HCT116 (cell line): ENCODE results near the gene IL20RA. TPM values are rescaled to one million over a fixed set of nuclear protein-coding genes. Genes with fewer than 3 reads are reported as not detected.

ENCODE experiments used
- ATAC-seq: fragments of 200-7000 bp; cut with Tn5 transposase; 2 replicates; pipeline ENCODE4 v1.9.1; 2020; ENCODE audit warnings: mild to moderate bottlenecking, moderate library complexity
- BruUV-seq: library from RNA; stranded (reverse); fragments of 400-500 nt; replicated peaks from 2 replicates; lab custom pipeline; 2021; lab: Mats Ljungman, UMichigan
- CTCF ChIA-PET: fragments of 300-600 bp; sonication (Branson Sonifier 250); formaldehyde crosslinking; loops from one replicate; lab custom pipeline; 2021; ENCODE audit warnings: antibody characterized with exemption; lab: Charles Lee
- POLR2A ChIA-PET: fragments of 300-600, 350-600 bp; sonication (Branson Sonifier 250); formaldehyde crosslinking; loops from one replicate; lab custom pipeline; 2021; ENCODE audit warnings: antibody characterized with exemption; lab: Charles Lee
- RAD21 ChIA-PET, 2 experiments: fragments of 300-600 bp; sonication (Branson Sonifier 250); formaldehyde crosslinking; loops; one replicate each; lab custom pipeline; 2023; ENCODE audit warnings: low total read pairs in 2 of 2; ENCODE audit not compliant: uncharacterized antibody in 2 of 2, unreplicated experiment in 2 of 2, low non-redundant PET in 1 of 2; lab: Charles Lee
- DNase-seq: peaks from one replicate; pipeline ENCODE4 v3.0.0-alpha.2; 2010; ENCODE audit warnings: low read depth, low spot score
- H2AFZ ChIP-seq: fragments of 200-600 bp; shearing (Covaris generic), sonication (generic); 2 replicates; pipeline ENCODE4 v1.6.1; 2017; ENCODE audit warnings: low read depth, mixed run types, mixed read lengths, antibody characterized with exemption, low read length; ENCODE audit not compliant: poor library complexity, severe bottlenecking
- H3K27ac ChIP-seq: 2 replicates; pipeline ENCODE4 v1.5.1; 2012; ENCODE audit warnings: low read depth, low read length
- H3K27me3 ChIP-seq: fragments of 200-600 bp; sonication (generic); 2 replicates; pipeline ENCODE4 v1.6.1; 2016; ENCODE audit warnings: mixed run types, low read length, mixed read lengths; ENCODE audit not compliant: insufficient read depth
- H3K36me3 ChIP-seq, 2 experiments: fragments of 200-500 bp in 1 of 2; fragments of 200-600 bp in 1 of 2; sonication (Bioruptor generic) in 1 of 2; sonication (generic) in 1 of 2; 2 replicates each; pipeline versions ENCODE4 v1.5.1 to v1.6.1; 2014 to 2016; ENCODE audit warnings: low read length in 2 of 2, inconsistent platforms in 1 of 2, mixed read lengths in 1 of 2, mixed run types in 1 of 2; ENCODE audit not compliant: insufficient read depth in 2 of 2, control insufficient read depth in 1 of 2
- H3K4me1 ChIP-seq, 2 experiments: fragments of 200-600 bp in 1 of 2; sonication (generic) in 1 of 2; 2 replicates each; pipeline versions ENCODE4 v1.5.1 to v1.6.1; 2012 to 2017; ENCODE audit warnings: low read length in 2 of 2, inconsistent platforms in 1 of 2, mild to moderate bottlenecking in 1 of 2, mixed read lengths in 1 of 2, mixed run types in 1 of 2, moderate library complexity in 1 of 2; ENCODE audit not compliant: insufficient read depth in 2 of 2, control insufficient read depth in 1 of 2
- H3K4me2 ChIP-seq: fragments of 200-600 bp; sonication (generic); 2 replicates; pipeline ENCODE4 v1.6.1; 2017; ENCODE audit warnings: mixed run types, low read length, mixed read lengths
- H3K4me3 ChIP-seq, 2 experiments: fragments of 200-600 bp in 1 of 2; sonication (generic) in 1 of 2; replicated peaks in 1 of 2; 2 replicates each; pipeline ENCODE4 v1.5.1; 2011 to 2016; ENCODE audit warnings: low read length in 2 of 2, control low read depth in 1 of 2, low read depth in 1 of 2, mild to moderate bottlenecking in 1 of 2, mixed read lengths in 1 of 2, mixed run types in 1 of 2
- H3K79me2 ChIP-seq: fragments of 200-600 bp; sonication (generic); 2 replicates; pipeline ENCODE4 v1.6.1; 2017; ENCODE audit warnings: mild to moderate bottlenecking, mixed run types, low read length, moderate library complexity, mixed read lengths; ENCODE audit not compliant: insufficient read depth
- H3K9ac ChIP-seq: fragments of 200-600 bp; sonication (generic); 2 replicates; pipeline ENCODE4 v1.6.1; 2016; ENCODE audit warnings: low read length, mixed read lengths
- H3K9me2 ChIP-seq: fragments of 200-600 bp; sonication (generic), shearing (Covaris generic); 2 replicates; pipeline ENCODE4 v1.6.1; 2017; ENCODE audit warnings: mixed run types, mild to moderate bottlenecking, moderate library complexity; ENCODE audit not compliant: insufficient read depth
- H3K9me3 ChIP-seq, 2 experiments: fragments of 200-500 bp in 1 of 2; fragments of 200-600 bp in 1 of 2; sonication (Bioruptor generic) in 1 of 2; sonication (generic) in 1 of 2; 2 replicates each; pipeline ENCODE4 v1.6.1; 2014 to 2017; ENCODE audit warnings: low read length in 2 of 2, mixed read lengths in 2 of 2, inconsistent platforms in 1 of 2, low read depth in 1 of 2, mild to moderate bottlenecking in 1 of 2, mixed run types in 1 of 2, moderate library complexity in 1 of 2; ENCODE audit not compliant: control insufficient read depth in 1 of 2, insufficient read depth in 1 of 2
- H4K20me1 ChIP-seq: fragments of 200-600 bp; sonication (generic), shearing (Covaris generic); 2 replicates; pipeline ENCODE4 v1.6.1; 2017; ENCODE audit warnings: mixed run types, mild to moderate bottlenecking, moderate library complexity; ENCODE audit not compliant: insufficient read depth
- CBX3 ChIP-seq: IDR thresholded peaks from 2 replicates; pipeline ENCODE4 v1.6.1; 2012; ENCODE audit warnings: low read depth
- FOSL1 ChIP-seq: IDR thresholded peaks from 2 replicates; pipeline ENCODE4 v1.6.1; 2012; ENCODE audit warnings: low read depth
- POLR2A ChIP-seq: IDR thresholded peaks from 2 replicates; pipeline ENCODE4 v1.7.0; 2011; ENCODE audit warnings: borderline replicate concordance; ENCODE audit not compliant: insufficient read depth, insufficient read length; ENCODE audit errors: extremely low read depth
- SIN3A ChIP-seq: IDR thresholded peaks from 2 replicates; pipeline ENCODE4 v1.6.1; 2012; ENCODE audit warnings: low read depth
- ZNF274 ChIP-seq: fragments of 200-500 bp; sonication (Bioruptor generic); IDR thresholded peaks from 2 replicates; pipeline ENCODE4 v1.6.1; 2014; ENCODE audit warnings: mild to moderate bottlenecking, low read depth, low read length, inconsistent platforms
- intact Hi-C: fragments of 100-400 bp; cut with micrococcal nuclease; formaldehyde crosslinking; loops from 2 replicates; pipeline ENCODE4 v1.10.0; 2022
- total RNA-seq: library from RNA; stranded (reverse); gene quantifications from one replicate; pipeline ENCODE4 v1.2.1, GENCODE V29; 2021; ENCODE audit not compliant: unreplicated experiment
- TF ChIP-seq, protein P1 (sequence below): IDR thresholded peaks from 2 replicates; pipeline ENCODE4 v1.6.1; 2011; ENCODE audit warnings: mild to moderate bottlenecking, low read length, moderate library complexity; ENCODE audit not compliant: insufficient replicate concordance; ENCODE audit errors: extremely low read depth

Gene IL20RA
- total RNA-seq, 1 experiment from 2014 or later = 1.1 TPM

DNA sequence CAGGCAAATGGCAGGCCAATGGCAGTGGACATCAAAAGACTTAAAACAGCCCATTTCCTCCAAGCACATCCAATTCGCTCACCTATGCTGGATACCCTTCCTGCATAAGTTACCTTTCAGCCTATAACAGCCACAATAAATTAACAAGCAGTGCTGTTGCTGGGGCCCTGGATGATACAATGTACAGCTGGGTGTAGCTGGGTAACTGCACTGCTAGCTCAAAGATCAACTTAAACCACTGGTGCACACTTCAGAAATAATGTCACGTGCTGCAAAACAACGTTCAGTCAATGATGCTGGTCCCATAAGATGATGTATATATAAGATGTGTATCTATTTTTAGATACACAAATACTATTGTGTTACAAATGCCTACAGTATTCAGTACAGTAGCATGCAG lies 13.6 kb downstream of the IL20RA start (continued):
- TF ChIP-seq, protein P1, sequence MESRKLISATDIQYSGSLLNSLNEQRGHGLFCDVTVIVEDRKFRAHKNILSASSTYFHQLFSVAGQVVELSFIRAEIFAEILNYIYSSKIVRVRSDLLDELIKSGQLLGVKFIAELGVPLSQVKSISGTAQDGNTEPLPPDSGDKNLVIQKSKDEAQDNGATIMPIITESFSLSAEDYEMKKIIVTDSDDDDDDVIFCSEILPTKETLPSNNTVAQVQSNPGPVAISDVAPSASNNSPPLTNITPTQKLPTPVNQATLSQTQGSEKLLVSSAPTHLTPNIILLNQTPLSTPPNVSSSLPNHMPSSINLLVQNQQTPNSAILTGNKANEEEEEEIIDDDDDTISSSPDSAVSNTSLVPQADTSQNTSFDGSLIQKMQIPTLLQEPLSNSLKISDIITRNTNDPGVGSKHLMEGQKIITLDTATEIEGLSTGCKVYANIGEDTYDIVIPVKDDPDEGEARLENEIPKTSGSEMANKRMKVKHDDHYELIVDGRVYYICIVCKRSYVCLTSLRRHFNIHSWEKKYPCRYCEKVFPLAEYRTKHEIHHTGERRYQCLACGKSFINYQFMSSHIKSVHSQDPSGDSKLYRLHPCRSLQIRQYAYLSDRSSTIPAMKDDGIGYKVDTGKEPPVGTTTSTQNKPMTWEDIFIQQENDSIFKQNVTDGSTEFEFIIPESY = no peak
- TF ChIP-seq SIN3A = no peak

DNA sequence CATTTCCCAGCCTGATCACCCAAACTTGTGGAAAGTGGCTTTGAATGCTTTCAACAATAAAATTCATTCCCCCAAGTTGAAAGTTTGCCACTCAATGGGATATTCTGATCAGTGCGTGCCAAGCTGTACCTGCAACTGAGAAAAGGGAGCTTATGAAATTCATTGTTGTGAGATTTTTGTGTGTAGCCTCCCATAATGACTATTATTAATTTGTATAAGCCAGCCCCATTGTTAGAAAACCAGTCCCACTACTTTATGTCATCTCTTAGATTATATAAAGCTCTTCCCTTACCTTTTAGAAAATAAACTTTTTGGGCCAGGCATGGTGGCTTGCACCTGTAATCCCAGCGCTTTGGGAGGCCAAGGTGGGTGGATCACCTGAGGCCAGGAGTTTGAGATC lies 15.9 kb downstream of the IL20RA start:
- no peaks in the 10 kb centered on the region for H3K4me1 ChIP-seq

More for the DNA sequence above, 15.9 kb downstream of the IL20RA start:
- Histone ChIP-seq H4K20me1 (no peaks in the 10 kb centered on the region), H3K9me3 (no peaks in the 10 kb centered on the region), H3K9me2 (no peaks in the 10 kb centered on the region), H3K79me2 (no peaks in the 10 kb centered on the region), H3K4me2 (no peak overlapping the region), H3K4me3 (no peak overlapping the region), H3K27me3 (no peaks in the 10 kb centered on the region), H3K27ac (no peak overlapping the region), H3K9ac (no peak overlapping the region), H2AFZ (no peak overlapping the region), H3K36me3 (no peaks in the 10 kb centered on the region)
- CTCF ChIA-PET = no interaction called here
- POLR2A ChIA-PET = no interaction called here
- ATAC-seq (no peak), DNase-seq (no peak)
- TF ChIP-seq POLR2A = no peak
- TF ChIP-seq CBX3 = no peak
- TF ChIP-seq, protein P1 = no peak
- TF ChIP-seq ZNF274 = no peak
- TF ChIP-seq FOSL1 = no peak
- intact Hi-C loops = no loop called here
- RAD21 ChIA-PET = no interaction called here
- BruUV-seq = no TSS peak
